DLD1 (cell line): ENCODE results near the gene TRAPPC5.

Source experiments
- in situ Hi-C: cut with HindIII; loops from 2 replicates; pipeline ENCODE4 v1.10.0; 2017; ENCODE audit warnings: low sequenced_read_pairs

The TRAPPC5 gene

GRCh38 chr19:7674010-7675005 is 6.3 kb upstream of the TRAPPC5 start:
- in situ Hi-C loops: no loop called here

- in situ Hi-C loops: no loop called here
Measured at GRCh38 chr19:7676376-7676775, 4.3 kb upstream of the TRAPPC5 start.

DNA sequence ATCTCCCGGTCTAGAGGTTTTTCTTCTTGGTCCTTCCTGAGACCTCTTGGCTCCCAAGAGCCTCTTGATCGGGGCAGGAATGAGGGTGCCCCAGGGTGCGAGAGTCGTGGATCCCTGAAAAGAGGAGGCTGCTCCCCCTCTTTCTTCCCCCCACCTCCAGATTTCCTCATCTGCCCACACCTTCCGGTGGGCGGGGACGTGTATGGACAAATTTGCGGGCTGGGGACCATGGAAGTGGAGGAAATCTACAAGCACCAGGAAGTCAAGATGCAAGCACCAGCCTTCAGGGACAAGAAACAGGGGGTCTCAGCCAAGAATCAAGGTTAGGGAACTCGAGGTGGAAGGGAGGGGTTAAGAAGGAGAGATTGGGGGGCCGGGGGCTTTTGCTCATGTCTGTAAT is 3.8 kb upstream of the TRAPPC5 start, which contains the start of gene MCEMP1:
TSS of gene MCEMP1 (plus strand) at position 237 of the 400 bp plus-strand sequence. CDS start at position 268, 31 bp downstream.
- in situ Hi-C loops: no loop called here

DNA sequence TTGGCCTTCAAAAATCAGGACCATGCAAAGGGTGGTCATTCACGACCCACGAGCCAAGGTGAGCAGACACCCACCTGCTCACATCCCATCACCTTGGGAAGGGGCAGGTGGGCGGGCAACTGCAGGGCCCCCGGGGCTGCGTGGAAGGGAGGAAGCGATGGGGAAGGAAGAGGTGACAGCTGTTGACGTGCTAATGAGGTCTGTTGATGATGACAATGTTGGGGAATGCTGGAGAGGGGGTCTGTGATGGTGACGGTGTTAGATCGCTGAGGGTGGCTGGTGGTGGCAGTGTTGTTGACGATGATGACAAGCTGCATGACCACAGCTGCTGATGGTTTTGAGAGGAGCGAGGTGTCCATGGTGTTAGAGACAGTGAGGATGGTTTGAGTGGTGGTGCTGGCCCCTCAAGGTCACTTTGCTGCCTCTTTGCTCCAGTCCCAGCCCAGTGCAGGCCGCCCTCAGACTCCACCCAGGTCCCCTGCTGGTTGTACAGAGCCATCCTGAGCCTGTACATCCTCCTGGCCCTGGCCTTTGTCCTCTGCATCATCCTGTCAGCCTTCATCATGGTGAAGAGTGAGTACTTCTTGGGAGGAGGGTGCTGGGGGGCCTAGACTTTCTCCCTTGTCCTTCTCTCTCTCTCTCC is 2.8 kb upstream of the TRAPPC5 start:
- in situ Hi-C loops: no loop called here

DNA sequence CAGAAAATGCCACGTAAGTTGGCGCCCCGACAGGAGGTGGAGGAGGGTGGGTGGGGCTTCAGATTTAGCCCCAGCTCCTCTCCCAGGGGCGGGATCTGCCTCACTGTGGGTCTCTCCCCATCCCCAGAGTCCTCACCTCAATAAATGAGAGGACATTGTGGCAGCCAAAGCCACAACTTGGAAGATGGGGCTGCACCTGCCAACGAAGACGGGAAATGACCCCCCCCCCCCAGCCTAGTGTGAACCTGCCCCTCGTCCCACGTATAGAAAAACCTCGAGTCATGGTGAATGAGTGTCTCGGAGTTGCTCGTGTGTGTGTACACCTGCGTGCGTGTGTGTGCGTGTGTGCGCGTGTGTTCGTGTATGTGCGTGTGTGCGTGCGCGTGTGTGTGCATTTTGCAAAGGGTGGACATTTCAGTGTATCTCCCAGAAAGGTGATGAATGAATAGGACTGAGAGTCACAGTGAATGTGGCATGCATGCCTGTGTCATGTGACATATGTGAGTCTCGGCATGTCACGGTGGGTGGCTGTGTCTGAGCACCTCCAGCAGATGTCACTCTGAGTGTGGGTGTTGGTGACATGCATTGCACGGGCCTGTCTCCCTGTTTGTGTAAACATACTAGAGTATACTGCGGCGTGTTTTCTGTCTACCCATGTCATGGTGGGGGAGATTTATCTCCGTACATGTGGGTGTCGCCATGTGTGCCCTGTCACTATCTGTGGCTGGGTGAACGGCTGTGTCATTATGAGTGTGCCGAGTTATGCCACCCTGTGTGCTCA is 1.5 kb upstream of the TRAPPC5 start:
- in situ Hi-C loops: no loop called here

DNA sequence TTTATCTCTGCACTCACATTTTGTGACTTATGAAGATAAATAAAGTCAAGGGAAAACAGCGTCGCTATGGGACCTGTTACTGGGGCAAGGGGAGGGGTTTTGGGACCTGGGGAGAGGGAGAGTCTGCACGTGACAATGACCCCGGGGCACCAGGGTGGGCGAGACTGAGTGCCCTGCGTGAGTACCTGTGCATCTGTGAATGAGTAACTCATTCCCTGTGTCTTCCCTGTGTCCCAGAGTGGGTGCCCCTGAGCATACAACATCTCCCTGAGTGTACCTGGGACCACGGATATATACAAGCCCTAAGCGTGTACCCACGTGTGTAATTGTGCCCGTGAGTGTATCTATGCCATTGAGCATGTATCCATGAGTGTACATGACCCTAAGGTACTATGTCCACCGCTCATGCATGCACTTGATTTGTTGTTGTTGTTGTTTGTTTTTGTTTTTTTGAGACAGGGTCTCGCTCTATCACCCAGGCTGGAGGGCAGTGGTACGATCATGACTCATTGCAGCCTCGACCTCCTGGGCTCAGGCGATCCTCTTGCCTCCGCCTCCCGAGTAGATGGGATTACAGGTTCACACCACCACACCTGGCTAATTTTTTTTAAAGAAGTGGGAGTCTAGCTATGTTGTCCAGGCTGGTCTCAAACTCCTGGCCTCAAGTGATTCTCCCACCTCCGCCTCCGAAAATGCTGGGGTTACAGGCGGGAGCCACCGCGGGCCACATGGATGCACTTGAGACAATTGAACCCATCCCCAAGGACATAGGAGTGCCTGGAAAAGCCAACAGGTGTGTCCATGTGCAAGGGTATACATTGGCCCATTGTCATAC is 645 bp upstream of the TRAPPC5 start:
- in situ Hi-C loops: no loop called here

- in situ Hi-C loops: no loop called here
Measured at GRCh38 chr19:7681340-7682174, 924 bp downstream of the TRAPPC5 start.

- in situ Hi-C loops: no loop called here
Measured at GRCh38 chr19:7682175-7682855, 1.7 kb downstream of the TRAPPC5 start.

DNA sequence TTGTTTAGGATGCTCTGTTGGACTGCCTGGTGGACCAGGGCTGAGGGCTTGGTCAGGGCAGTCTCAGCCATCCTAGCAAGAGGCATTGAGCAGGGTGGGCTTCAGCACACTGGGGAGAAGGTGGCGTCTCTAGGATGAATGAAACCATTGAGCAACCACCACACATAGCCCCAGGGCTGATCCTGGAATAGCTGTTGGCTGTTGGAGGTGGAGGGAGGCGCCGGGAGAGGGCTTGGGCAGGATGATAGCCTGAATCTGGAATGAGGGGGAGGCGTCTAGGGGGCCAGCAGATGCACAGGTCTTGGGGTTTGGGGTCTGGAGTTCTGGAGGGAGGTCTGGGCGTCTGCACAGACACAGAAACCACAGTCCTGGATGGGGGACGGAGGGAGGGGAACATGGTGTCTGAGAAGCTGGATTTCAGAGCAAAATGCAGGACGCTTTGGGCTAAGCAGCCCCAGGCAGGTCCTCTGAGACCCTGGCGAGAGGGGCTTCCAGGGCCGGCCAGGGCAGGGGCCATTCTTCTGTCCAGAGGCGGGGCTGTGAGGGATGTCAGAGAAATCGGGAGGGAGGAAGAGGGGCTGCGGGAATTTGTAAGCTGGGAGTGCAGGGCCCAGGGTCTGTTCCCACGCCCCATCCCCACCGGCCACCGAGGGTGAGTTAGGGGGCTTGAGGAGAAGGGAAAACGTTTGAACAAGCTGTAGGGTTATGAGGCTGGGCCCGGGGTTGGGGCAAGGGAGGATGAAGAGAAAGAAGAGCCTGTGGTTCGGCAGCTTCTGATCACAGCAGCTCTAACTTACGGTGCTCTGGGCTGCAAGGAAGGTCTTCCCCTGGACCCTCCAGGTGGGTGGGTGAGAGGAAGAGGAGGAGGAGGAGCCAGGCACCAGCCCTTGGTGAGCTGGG is 5.2 kb downstream of the TRAPPC5 start:
- in situ Hi-C loops: no loop called here

DNA sequence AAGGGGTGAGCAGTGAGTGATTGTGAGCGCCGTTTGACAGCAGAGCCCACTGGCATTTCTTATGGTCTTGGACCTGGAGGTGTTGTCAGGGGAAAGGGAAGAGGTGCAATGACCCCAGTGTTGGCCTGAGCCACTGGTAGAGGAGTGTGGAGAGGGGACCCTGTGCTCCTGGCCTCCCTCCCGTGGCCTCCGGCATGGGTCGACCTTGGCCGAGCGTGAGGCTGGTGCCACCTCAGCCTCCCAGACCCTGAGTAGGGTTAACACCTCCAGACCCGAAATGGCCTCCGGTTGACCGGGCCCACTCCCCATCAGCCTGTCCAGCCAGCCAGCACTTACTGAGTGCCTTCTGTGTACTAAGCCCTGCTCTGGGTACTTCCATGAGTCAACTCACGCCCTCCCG is 6.5 kb downstream of the TRAPPC5 start:
- in situ Hi-C loops: no loop called here

DNA sequence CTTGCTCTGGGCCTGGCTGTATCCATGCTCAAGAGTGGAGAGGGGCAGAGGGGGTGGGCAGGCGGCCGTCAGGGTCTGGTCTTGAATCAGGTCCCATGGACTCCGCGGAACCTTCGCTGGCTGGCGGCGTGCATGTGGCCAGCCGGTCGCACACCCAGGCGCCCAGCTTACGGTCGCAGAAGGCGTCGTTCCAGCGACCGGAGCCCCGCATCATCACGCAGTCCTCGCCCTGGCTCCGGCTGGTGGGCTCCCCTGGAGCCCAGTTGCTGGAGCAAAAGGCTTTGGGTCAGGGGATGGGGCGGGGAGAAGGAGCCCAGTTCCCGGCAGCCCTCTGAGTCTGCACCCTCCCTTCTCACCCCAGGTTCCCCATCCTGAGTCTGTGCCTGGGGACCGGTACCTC is 8.5 kb downstream of the TRAPPC5 start:
- in situ Hi-C loops: no loop called here

GRCh38 chr19:7690779-7691258 is 10.2 kb downstream of the TRAPPC5 start:
- in situ Hi-C loops: no loop called here

DNA sequence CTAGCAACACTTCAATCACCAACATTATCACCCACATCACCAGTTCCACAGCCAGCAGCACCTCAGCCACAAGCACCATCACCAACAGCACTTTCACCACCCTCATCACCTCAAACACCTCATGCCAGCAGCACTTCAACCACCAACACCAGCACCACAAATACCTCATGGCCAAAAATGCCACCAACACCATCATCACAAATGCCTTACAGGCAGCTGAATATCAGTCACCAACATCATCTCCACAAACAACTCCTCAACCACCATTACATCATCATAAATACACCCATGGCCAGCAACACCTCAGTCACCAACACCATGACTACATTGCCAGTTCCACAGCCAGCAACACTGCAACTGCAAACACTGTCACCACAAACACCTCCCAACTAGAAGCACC is 10.9 kb downstream of the TRAPPC5 start:
- in situ Hi-C loops: no loop called here

GRCh38 chr19:7692417-7693088 is 11.9 kb downstream of the TRAPPC5 start:
- in situ Hi-C loops: no loop called here

GRCh38 chr19:7694499-7694898 is 13.9 kb downstream of the TRAPPC5 start:
- in situ Hi-C loops: no loop called here

GRCh38 chr19:7697721-7698287 is 17.2 kb downstream of the TRAPPC5 start:
- in situ Hi-C loops: no loop called here

- in situ Hi-C loops: no loop called here
Measured at GRCh38 chr19:7698583-7698982, 17.9 kb downstream of the TRAPPC5 start.
